ENCODE data around the gene BNIP5. TPM values are rescaled to one million over a fixed set of nuclear protein-coding genes. Genes with fewer than 3 reads are reported as not detected.

The BNIP5 gene
- total RNA-seq, 1 donor from 2014 or later = not detected

- DNase-seq (ENCODE audit: low read depth, low spot score) = no peak
These were observed 12.5 kb downstream of the BNIP5 start for GRCh38 chr6:36324191-36324590.

GRCh38 chr6:36323062-36323461 is 13.6 kb downstream of the BNIP5 start:
- no peak for DNase-seq (ENCODE audit: low read depth, low spot score)

GRCh38 chr6:36322591-36322990 is 14.1 kb downstream of the BNIP5 start:
- DNase-seq (ENCODE audit: low read depth, low spot score) = no peak

GRCh38 chr6:36320475-36320874 is 16.2 kb downstream of the BNIP5 start:
- DNase-seq (ENCODE audit: low read depth, low spot score) = no peak

GRCh38 chr6:36319821-36320220 is 16.9 kb downstream of the BNIP5 start:
- no peak for DNase-seq (ENCODE audit: low read depth, low spot score)

- no peak for DNase-seq (ENCODE audit: low read depth, low spot score)
These were observed 17.3 kb downstream of the BNIP5 start for GRCh38 chr6:36319436-36319762.

- DNase-seq (ENCODE audit: low read depth, low spot score) = no peak
These were observed 17.8 kb downstream of the BNIP5 start for GRCh38 chr6:36318690-36319435.

GRCh38 chr6:36317623-36318022 is 19.1 kb downstream of the BNIP5 start:
- no peak for DNase-seq (ENCODE audit: low read depth, low spot score)

- no peak for DNase-seq (ENCODE audit: low read depth, low spot score)
These were observed 20.8 kb downstream of the BNIP5 start for GRCh38 chr6:36315921-36316320.

GRCh38 chr6:36314221-36315014 is 22.3 kb downstream of the BNIP5 start:
- no peak for DNase-seq (ENCODE audit: low read depth, low spot score)

GRCh38 chr6:36313649-36313936 is 23.1 kb downstream of the BNIP5 start:
- DNase-seq (ENCODE audit: low read depth, low spot score) = no peak

- DNase-seq (ENCODE audit: low read depth, low spot score) = no peak
These were observed 23.6 kb downstream of the BNIP5 start for GRCh38 chr6:36312854-36313648.

GRCh38 chr6:36309900-36310299 is 26.8 kb downstream of the BNIP5 start:
- DNase-seq (ENCODE audit: low read depth, low spot score) = no peak

GRCh38 chr6:36309203-36309602 is 27.5 kb downstream of the BNIP5 start:
- no peak for DNase-seq (ENCODE audit: low read depth, low spot score)

GRCh38 chr6:36308514-36308913 is 28.2 kb downstream of the BNIP5 start:
- DNase-seq (ENCODE audit: low read depth, low spot score) = no peak

- no peak for DNase-seq (ENCODE audit: low read depth, low spot score)
These were observed 30.3 kb downstream of the BNIP5 start for GRCh38 chr6:36306375-36306774.

GRCh38 chr6:36305885-36306284 is 30.8 kb downstream of the BNIP5 start:
- DNase-seq (ENCODE audit: low read depth, low spot score) = no peak

GRCh38 chr6:36302227-36302976 is 34.3 kb downstream of the BNIP5 start:
- DNase-seq (ENCODE audit: low read depth, low spot score) = peak; percentile 64

- DNase-seq (ENCODE audit: low read depth, low spot score) = no peak
These were observed 34.9 kb downstream of the BNIP5 start for GRCh38 chr6:36301781-36302180.

GRCh38 chr6:36301085-36301658 is 35.5 kb downstream of the BNIP5 start:
- DNase-seq (ENCODE audit: low read depth, low spot score) = no peak

- DNase-seq (ENCODE audit: low read depth, low spot score) = no peak
These were observed 38.7 kb downstream of the BNIP5 start for GRCh38 chr6:36298027-36298426.

All from pulmonary artery endothelial cell (primary cell).